RKO (cell line): ENCODE results near the gene STRA8.

Experiments
- DNase-seq: peaks from one replicate; pipeline ENCODE4 v3.0.0-alpha.2; 2016; ENCODE audit warnings: low spot score

The STRA8 gene

GRCh38 chr7:135233570-135233969, at the start of gene STRA8:
Gene STRA8 (plus strand): TSS chr7:135233838. CDS start chr7:135240525, 6,687 bp downstream.
- DNase-seq, result no peak

- DNase-seq, result no peak
Measured at GRCh38 chr7:135184254-135184841, 49.3 kb upstream of the STRA8 start.

- no peak for DNase-seq
Measured at GRCh38 chr7:135185471-135186260, 48.0 kb upstream of the STRA8 start.

GRCh38 chr7:135186261-135186540, 47.4 kb upstream of the STRA8 start:
- DNase-seq, result no peak

- DNase-seq, result no peak
Measured at GRCh38 chr7:135186841-135187253, 46.8 kb upstream of the STRA8 start.

- no peak for DNase-seq
Measured at GRCh38 chr7:135188298-135188984, 45.2 kb upstream of the STRA8 start.

- no peak for DNase-seq
Measured at GRCh38 chr7:135189221-135189662, 44.4 kb upstream of the STRA8 start.

- no peak for DNase-seq
Measured at GRCh38 chr7:135189961-135190360, 43.7 kb upstream of the STRA8 start.

- DNase-seq, result no peak
Measured at GRCh38 chr7:135190703-135191102, 42.9 kb upstream of the STRA8 start.

GRCh38 chr7:135192914-135193536, 40.6 kb upstream of the STRA8 start:
- no peak for DNase-seq

- DNase-seq, result no peak
Measured at GRCh38 chr7:135193615-135194081, 40.0 kb upstream of the STRA8 start.

- DNase-seq, result no peak
Measured at GRCh38 chr7:135194494-135195095, 39.0 kb upstream of the STRA8 start.

- no peak for DNase-seq
Measured at GRCh38 chr7:135195156-135195555, 38.5 kb upstream of the STRA8 start.

- no peak for DNase-seq
Measured at GRCh38 chr7:135195968-135196629, 37.5 kb upstream of the STRA8 start.

- no peak for DNase-seq
Measured at GRCh38 chr7:135197343-135197742, 36.3 kb upstream of the STRA8 start.

- DNase-seq, result no peak
Measured at GRCh38 chr7:135197906-135198655, 35.6 kb upstream of the STRA8 start.

- DNase-seq, result no peak
Measured at GRCh38 chr7:135199439-135199838, 34.2 kb upstream of the STRA8 start.

- no peak for DNase-seq
Measured at GRCh38 chr7:135200821-135201331, 32.8 kb upstream of the STRA8 start.

GRCh38 chr7:135201350-135201749, 32.3 kb upstream of the STRA8 start:
- DNase-seq, result no peak

GRCh38 chr7:135204341-135204749, 29.3 kb upstream of the STRA8 start:
- no peak for DNase-seq

- DNase-seq, result no peak
Measured at GRCh38 chr7:135204876-135205275, 28.8 kb upstream of the STRA8 start.
